Occipital lobe (tissue), 2 donors: ENCODE results near the gene ACVR1B. TPM values are rescaled to one million over a fixed set of nuclear protein-coding genes. Genes with fewer than 3 reads are reported as not detected.
"Not testable (repeated sequence)": the region's sequence is repeated elsewhere in the genome, so short reads cannot be mapped to it uniquely, and the experiment has no call there.

Source experiments
- DNase-seq: peaks from one replicate; lab custom pipeline; 2025; lab: John Stamatoyannopoulos, UW
- total RNA-seq: library from RNA; depleted of rRNA; stranded (reverse); fragments of >200 nt; gene quantifications from one replicate; pipeline ENCODE4 v1.2.3, GENCODE V29; 2014

Gene ACVR1B
- total RNA-seq, 1 donor from 2014 or later = 43.2 TPM

DNA sequence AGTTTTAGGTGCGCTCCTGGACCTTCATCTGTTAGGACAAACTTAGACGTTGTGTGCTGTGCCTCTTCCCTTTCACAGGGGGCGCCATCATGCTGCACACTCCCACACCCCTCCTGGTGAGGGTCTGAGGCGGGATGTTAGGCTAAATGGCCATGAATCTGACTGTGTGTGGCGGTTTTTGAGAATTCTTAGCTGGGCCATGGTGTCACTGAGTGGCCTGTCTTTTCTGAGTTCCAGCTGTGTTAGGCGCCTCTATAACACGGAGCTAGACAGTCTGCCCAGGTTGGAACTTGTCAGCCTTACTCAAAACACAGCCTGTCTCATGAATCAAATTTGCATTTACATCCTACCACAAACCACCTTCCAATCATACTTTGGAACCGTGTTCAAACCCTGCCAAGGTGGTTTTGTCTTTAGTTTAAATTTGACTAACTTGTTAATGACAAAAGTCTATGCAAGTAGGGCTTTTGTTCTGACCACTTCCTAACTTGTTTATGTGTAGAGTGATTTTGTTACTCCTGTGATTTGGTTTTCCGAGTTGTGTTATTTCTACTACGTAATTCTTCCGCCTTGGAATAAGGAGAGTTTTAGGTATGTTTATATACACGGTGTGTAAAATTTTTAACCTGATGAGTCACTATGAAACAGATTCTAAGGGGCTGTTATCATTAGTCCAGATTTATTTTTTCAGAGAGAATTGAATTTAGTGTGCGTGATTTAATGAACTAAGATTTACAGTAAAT is 19.6 kb downstream of the ACVR1B start:
- no peak for DNase-seq

GRCh38 chr12:51971679-51972421 is 20.4 kb downstream of the ACVR1B start:
- DNase-seq = no peak

GRCh38 chr12:51972422-51972812 is 20.9 kb downstream of the ACVR1B start:
- DNase-seq = no peak

- DNase-seq = peak; percentile 32
Observed at GRCh38 chr12:51972849-51973273, 21.4 kb downstream of the ACVR1B start.

GRCh38 chr12:51973560-51973959 is 22.1 kb downstream of the ACVR1B start:
- no peak for DNase-seq

GRCh38 chr12:51974646-51975045 is 23.1 kb downstream of the ACVR1B start:
- no peak for DNase-seq

GRCh38 chr12:51975196-51975595 is 23.7 kb downstream of the ACVR1B start:
- DNase-seq = no peak

DNA sequence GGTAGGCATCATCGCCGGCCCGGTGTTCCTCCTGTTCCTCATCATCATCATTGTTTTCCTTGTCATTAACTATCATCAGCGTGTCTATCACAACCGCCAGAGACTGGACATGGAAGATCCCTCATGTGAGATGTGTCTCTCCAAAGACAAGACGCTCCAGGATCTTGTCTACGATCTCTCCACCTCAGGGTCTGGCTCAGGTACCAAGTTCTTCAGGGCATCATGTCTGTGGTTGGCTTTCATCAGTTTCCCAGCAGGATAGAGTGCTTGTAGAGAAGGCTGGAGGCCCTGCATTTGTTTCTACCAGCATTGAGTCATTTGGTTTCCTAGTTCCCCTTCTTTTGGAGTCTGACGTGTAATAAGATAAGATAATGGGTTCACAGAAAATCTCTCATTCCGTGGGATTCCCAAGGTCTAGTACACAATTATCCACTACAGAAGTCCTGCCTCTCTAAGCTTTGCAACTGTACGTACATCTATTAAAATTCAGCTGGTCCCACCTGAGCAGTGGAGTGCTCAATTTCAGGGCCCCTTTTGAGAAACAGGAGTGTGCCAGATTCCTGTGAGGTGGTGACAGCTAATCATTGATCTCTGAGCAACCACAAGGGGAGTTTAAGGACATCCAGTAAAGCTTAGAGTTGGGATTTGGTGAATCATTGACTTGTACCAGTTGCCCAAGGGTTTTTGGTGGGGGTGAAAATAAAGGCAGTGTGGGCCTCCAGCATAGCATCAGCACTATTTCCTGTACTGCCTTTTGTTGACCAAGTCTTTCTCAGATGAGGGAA is 25.1 kb downstream of the ACVR1B start:
- DNase-seq = no peak

DNA sequence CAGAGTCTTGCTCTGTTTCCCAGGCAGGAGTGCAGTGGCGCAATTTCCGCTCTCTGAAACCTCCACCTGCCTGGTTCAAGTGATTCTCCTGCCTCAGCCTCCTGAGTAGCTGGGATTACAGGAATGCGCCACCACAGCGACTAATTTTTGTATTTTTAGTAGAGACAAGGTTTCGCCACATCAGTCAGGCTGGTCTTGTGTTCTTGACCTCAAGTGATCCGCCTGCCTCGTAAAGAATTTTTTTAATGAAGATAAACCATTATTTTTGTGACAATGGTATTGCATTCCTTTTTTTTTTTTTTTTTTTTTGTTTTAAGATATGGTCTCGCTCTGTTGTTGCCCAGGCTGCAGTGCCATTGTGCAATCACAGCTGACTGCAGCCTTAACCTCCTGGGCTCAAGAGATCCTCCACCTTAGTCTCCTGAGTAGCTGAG is 25.8 kb downstream of the ACVR1B start:
- no peak for DNase-seq

GRCh38 chr12:51979306-51979705 is 27.8 kb downstream of the ACVR1B start:
- not testable (repeated sequence) for DNase-seq

- DNase-seq = no peak
Observed at GRCh38 chr12:51980051-51980808, 28.7 kb downstream of the ACVR1B start.

GRCh38 chr12:51980809-51981127 is 29.3 kb downstream of the ACVR1B start:
- no peak for DNase-seq

- DNase-seq = no peak
Observed at GRCh38 chr12:51984657-51985056, 33.2 kb downstream of the ACVR1B start.

DNA sequence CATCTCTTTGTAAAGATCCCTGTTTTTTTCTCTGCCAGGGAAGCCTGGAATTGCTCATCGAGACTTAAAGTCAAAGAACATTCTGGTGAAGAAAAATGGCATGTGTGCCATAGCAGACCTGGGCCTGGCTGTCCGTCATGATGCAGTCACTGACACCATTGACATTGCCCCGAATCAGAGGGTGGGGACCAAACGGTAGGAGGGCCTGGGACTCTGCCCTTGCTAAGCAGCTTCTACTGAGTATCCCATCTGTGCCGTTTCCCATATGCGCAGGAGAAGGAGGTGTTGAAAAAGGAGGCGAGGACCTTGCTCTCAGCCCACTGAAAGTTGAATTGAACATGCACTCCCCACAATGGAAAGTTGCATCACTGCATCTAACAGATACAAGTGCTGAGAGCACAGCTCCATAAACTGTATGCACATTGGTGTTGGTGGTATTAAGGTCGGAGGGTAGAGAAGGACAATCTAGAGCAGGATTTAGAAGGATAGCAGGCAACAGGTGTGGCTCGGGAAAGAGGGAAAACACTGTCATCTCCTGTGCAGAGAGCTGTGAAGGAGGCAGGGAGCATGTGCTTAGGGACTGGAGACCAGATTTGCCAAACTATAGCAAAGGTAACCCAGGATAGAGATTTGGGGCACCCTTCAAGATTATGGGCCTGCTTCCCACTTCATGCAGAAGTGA is 33.8 kb downstream of the ACVR1B start:
- DNase-seq = no peak

DNA sequence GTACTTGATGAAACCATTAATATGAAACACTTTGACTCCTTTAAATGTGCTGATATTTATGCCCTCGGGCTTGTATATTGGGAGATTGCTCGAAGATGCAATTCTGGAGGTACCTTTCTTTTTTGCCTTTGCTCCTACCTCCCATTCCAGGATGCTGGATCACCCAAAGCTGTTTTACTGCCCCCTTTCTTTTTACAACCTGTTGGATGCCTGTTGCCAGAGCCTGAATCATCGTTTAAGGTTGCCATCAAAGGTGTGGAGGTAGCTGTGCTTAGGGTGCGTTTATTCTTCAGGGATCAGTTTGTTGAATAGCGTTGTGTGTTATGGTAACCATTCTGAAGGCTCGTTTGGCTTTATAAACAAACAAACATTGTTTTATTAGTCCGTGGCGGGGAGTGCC is 35.3 kb downstream of the ACVR1B start:
- no peak for DNase-seq

- DNase-seq = no peak
Observed at GRCh38 chr12:51992246-51992645, 40.7 kb downstream of the ACVR1B start.

DNA sequence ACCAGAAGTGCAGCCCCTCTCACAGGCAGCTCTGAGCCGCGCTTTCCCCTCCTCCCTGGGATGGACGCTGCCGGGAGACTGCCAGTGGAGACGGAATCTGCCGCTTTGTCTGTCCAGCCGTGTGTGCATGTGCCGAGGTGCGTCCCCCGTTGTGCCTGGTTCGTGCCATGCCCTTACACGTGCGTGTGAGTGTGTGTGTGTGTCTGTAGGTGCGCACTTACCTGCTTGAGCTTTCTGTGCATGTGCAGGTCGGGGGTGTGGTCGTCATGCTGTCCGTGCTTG is 43.0 kb downstream of the ACVR1B start:
- DNase-seq = no peak

GRCh38 chr12:51994959-51995358 is 43.5 kb downstream of the ACVR1B start:
- DNase-seq = no peak

DNA sequence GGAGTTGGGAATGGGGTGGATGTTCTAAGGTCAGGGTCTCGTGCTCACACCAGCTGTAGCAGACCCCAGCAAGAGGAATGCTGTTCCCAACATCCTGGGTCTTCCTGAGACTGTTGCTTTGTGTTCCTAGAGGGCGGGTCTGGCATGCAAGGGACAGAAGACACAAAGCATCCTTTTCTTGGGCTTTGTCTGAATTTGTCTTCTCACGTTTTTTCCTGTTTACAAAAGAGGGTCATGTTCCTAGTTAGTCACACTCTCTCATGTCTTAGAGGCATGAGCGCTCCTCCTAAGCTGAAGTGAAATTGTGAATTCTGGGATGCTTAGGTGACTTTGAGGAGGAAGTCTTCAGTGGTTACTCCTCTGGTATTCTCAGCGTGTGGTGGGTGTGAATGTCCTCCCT is 45.6 kb downstream of the ACVR1B start:
- no peak for DNase-seq

GRCh38 chr12:52003016-52003550 is 51.6 kb downstream of the ACVR1B start:
- no peak for DNase-seq

DNA sequence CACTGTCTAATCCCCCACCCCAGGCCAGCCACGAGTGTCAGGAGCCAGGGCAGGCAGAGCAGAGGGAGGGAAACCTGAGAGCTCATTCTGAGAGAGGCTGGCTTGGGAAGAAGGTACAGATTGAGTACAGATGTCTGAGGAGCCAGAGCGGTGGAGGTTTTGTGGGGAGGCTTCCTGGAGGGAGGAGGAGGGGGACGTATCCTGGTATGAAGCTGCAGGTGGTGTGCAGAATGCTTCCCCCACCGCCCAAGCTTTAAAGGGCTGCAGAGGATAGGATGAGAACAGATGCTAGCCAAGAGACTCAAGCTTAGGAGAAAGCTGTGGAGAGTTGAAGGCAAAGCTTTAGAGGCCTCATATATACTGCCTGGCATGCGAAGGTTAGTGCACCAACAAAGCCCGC is 52.1 kb downstream of the ACVR1B start:
- DNase-seq = no peak
